CD4-positive, alpha-beta T cell (primary cell): ENCODE results near the gene MAP3K20. TPM values are rescaled to one million over a fixed set of nuclear protein-coding genes. Genes with fewer than 3 reads are reported as not detected.

ENCODE experiments used
- ATAC-seq: fragments of 200-7000 bp; cut with Tn5 transposase; one replicate; pipeline ENCODE4 v1.10.0; 2022; ENCODE audit warnings: mild to moderate bottlenecking; ENCODE audit not compliant: poor library complexity
- CTCF ChIA-PET: fragments of 350-600 bp; sonication (Branson Sonifier 250); formaldehyde crosslinking; loops from one replicate; lab custom pipeline; 2021; ENCODE audit warnings: antibody characterized with exemption, inconsistent platforms; lab: Charles Lee
- POLR2A ChIA-PET: fragments of 350-600 bp; sonication (Branson Sonifier 250); formaldehyde crosslinking; loops from one replicate; lab custom pipeline; 2021; ENCODE audit warnings: antibody characterized with exemption, inconsistent platforms; lab: Charles Lee
- DNase-seq, 14 experiments: peaks; one replicate each; pipeline ENCODE4 v3.0.0-alpha.2; 2013 to 2020; ENCODE audit warnings: mixed read lengths in 2 of 14
- H3K27ac ChIP-seq, 2 donors: one replicate each; pipeline versions ENCODE4 v1.5.1 to v1.7.0; 2013; ENCODE audit warnings: low read length in 2 of 2, low read depth in 1 of 2, mild to moderate bottlenecking in 1 of 2
- H3K27me3 ChIP-seq, 2 experiments: 1 replicate in 1 of 2; 2 replicates in 1 of 2; pipeline versions ENCODE4 v1.6.1 to v1.7.0; 2013; ENCODE audit warnings: low read length in 2 of 2, control low read depth in 1 of 2, mild to moderate bottlenecking in 1 of 2, moderate library complexity in 1 of 2; ENCODE audit not compliant: insufficient read depth in 2 of 2, control insufficient read depth in 1 of 2
- H3K36me3 ChIP-seq: one replicate; pipeline ENCODE4 v1.6.1; 2013; ENCODE audit warnings: low read length, control low read depth; ENCODE audit not compliant: insufficient read depth
- H3K4me1 ChIP-seq: one replicate; pipeline ENCODE4 v1.6.1; 2013; ENCODE audit warnings: low read length, control low read depth; ENCODE audit not compliant: insufficient read depth
- H3K4me3 ChIP-seq: one replicate; pipeline ENCODE4 v1.5.1; 2013; ENCODE audit warnings: mild to moderate bottlenecking, low read length, moderate library complexity
- H3K9me3 ChIP-seq, 2 experiments: 1 replicate in 1 of 2; 2 replicates in 1 of 2; pipeline versions ENCODE4 v1.6.1 to v1.7.0; 2013; ENCODE audit warnings: low read length in 2 of 2, mild to moderate bottlenecking in 2 of 2, control low read depth in 1 of 2, moderate library complexity in 1 of 2; ENCODE audit not compliant: control insufficient read depth in 1 of 2, insufficient read depth in 1 of 2
- H3K27ac Mint-ChIP-seq: one replicate; pipeline ENCODE4 v1.8.0; 2020; ENCODE audit warnings: mixed read lengths
- H3K27me3 Mint-ChIP-seq: one replicate; pipeline ENCODE4 v1.8.0; 2021; ENCODE audit warnings: mixed read lengths
- H3K36me3 Mint-ChIP-seq: one replicate; pipeline ENCODE4 v1.8.0; 2021; ENCODE audit warnings: low read depth, mixed read lengths
- H3K4me1 Mint-ChIP-seq: one replicate; pipeline ENCODE4 v1.8.0; 2021; ENCODE audit warnings: low read depth, mixed read lengths
- H3K4me3 Mint-ChIP-seq: one replicate; pipeline ENCODE4 v1.8.0; 2020; ENCODE audit warnings: mild to moderate bottlenecking, mixed read lengths
- H3K9me3 Mint-ChIP-seq: one replicate; pipeline ENCODE4 v1.8.0; 2020; ENCODE audit warnings: mixed read lengths
- intact Hi-C, 2 experiments: fragments of 100-400 bp; cut with DNase I in 1 of 2; cut with micrococcal nuclease in 1 of 2; formaldehyde crosslinking; loops; one replicate each; pipeline versions ENCODE4 v1.15.1 to v1.9.0; 2023 to 2025; cut with DNase I, micrococcal nuclease
- total RNA-seq, 174 experiments: library from RNA in 2 of 174; stranded (reverse) in 2 of 174; gene quantifications; one replicate each; pipeline ENCODE4 v1.2.3 and lab custom pipeline; 2021 to 2026
- TF ChIP-seq, protein P1 (sequence below): fragments of 200-600 bp; IDR thresholded peaks from one replicate; pipeline ENCODE4 v1.8.0; 2022; ENCODE audit warnings: antibody characterized with exemption, mild to moderate bottlenecking

The MAP3K20 gene
- total RNA-seq, 2 experiments from 2014 or later, result 0.36 to 0.39 TPM

GRCh38 chr2:173153301-173153885, 77.7 kb downstream of the MAP3K20 start:
- Mint-ChIP-seq H3K9me3 (no peaks in the 10 kb centered on the region), H3K4me1 (peaks cover 5% of the 10 kb centered on the region), H3K4me3 (no peak overlapping the region), H3K36me3 (no peaks in the 10 kb centered on the region), H3K27ac (no peak overlapping the region), H3K27me3 (no peaks in the 10 kb centered on the region)
- Histone ChIP-seq H3K27me3 (no peaks in the 10 kb centered on the region), H3K36me3 (no peaks in the 10 kb centered on the region), H3K4me1 (no peaks in the 10 kb centered on the region), H3K9me3 (peaks cover 0 to 3% of the 10 kb centered on the region in 2 experiments), H3K4me3 (no peak overlapping the region), H3K27ac (no peak overlapping the region)
- ChIA-PET POLR2A (no interaction called here), CTCF (interaction anchor here (2.2 kb wide), 1 partner anchor 16 kb away, joined by 4 read pairs; no protein-coding TSS in a partner anchor)
- DNase-seq, result no peak
- TF ChIP-seq, protein P1, sequence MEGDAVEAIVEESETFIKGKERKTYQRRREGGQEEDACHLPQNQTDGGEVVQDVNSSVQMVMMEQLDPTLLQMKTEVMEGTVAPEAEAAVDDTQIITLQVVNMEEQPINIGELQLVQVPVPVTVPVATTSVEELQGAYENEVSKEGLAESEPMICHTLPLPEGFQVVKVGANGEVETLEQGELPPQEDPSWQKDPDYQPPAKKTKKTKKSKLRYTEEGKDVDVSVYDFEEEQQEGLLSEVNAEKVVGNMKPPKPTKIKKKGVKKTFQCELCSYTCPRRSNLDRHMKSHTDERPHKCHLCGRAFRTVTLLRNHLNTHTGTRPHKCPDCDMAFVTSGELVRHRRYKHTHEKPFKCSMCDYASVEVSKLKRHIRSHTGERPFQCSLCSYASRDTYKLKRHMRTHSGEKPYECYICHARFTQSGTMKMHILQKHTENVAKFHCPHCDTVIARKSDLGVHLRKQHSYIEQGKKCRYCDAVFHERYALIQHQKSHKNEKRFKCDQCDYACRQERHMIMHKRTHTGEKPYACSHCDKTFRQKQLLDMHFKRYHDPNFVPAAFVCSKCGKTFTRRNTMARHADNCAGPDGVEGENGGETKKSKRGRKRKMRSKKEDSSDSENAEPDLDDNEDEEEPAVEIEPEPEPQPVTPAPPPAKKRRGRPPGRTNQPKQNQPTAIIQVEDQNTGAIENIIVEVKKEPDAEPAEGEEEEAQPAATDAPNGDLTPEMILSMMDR, result no peak
- intact Hi-C loops, result no loop called here
- no peak for ATAC-seq

GRCh38 chr2:173157676-173158293, 82.1 kb downstream of the MAP3K20 start:
- TF ChIP-seq, protein P1, result no peak
- ATAC-seq (no peak), DNase-seq (no peak)
- H3K27ac Mint-ChIP-seq, result no peak overlapping the region
- H3K27me3 Mint-ChIP-seq, result no peaks in the 10 kb centered on the region
- no peaks in the 10 kb centered on the region for H3K36me3 Mint-ChIP-seq
- Histone ChIP-seq H3K9me3 (peaks cover 0 to 3% of the 10 kb centered on the region in 2 experiments), H3K4me3 (no peak overlapping the region), H3K27me3 (no peaks in the 10 kb centered on the region), H3K4me1 (no peaks in the 10 kb centered on the region), H3K27ac (no peak overlapping the region), H3K36me3 (no peaks in the 10 kb centered on the region)
- H3K4me1 Mint-ChIP-seq, result no peaks in the 10 kb centered on the region
- ChIA-PET POLR2A (no interaction called here), CTCF (interaction anchor here (0.6 kb wide), 1 partner anchor 1302 kb away, joined by 3 read pairs; no protein-coding TSS in a partner anchor)
- intact Hi-C loops, result no loop called here
- H3K4me3 Mint-ChIP-seq, result no peak overlapping the region
- H3K9me3 Mint-ChIP-seq, result no peaks in the 10 kb centered on the region

DNA sequence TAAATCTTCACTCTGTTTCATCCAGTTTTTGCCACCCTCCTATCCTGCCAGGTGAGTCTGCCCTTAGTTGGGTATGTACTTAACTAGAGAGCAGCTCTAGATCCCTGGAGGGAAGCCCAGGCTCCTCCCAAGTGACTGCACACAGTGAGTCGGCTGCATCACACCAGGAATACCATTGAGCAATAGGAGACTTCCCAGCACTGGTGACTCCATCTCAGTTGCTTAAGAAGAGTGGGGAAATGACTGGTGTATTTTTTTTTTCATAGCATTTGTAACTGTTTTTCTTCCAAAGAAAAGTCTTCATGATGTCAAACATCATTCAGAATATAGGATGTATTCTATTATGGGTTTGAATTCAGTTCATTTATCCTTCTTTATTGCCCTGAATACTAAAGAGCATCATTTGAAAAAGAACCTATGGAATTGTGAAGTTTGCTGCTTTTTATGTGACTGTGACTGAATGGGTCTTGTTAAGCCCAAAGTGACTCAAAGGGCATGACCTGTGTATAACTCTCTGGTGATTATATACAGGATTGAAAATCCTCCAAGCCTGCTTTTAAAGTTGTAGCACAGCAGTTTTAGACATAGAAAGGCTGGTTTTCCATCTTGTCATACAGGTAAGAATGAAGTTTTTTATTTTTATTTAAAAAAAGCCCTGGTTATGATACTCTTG, 84.3 kb downstream of the MAP3K20 start:
- H3K4me3 Mint-ChIP-seq, result no peak overlapping the region
- intact Hi-C loops, result no loop called here
- H3K4me3 ChIP-seq, result no peak overlapping the region
- no peaks in the 10 kb centered on the region for H3K36me3 Mint-ChIP-seq
- TF ChIP-seq, protein P1, result no peak
- no peaks in the 10 kb centered on the region for H3K27me3 Mint-ChIP-seq
- H3K36me3 ChIP-seq, result no peaks in the 10 kb centered on the region
- H3K27me3 ChIP-seq, result no peaks in the 10 kb centered on the region
- no peaks in the 10 kb centered on the region for H3K4me1 Mint-ChIP-seq
- no peaks in the 10 kb centered on the region for H3K4me1 ChIP-seq
- DNase-seq (peak in 2 of 14 experiments; percentile 55 to 67), ATAC-seq (no peak)
- H3K27ac ChIP-seq, result no peak overlapping the region
- no peaks in the 10 kb centered on the region for H3K9me3 Mint-ChIP-seq
- CTCF ChIA-PET, result no interaction called here
- no peak overlapping the region for H3K27ac Mint-ChIP-seq
- POLR2A ChIA-PET, result no interaction called here
- peaks cover 0 to 3% of the 10 kb centered on the region in 2 experiments for H3K9me3 ChIP-seq
